Measurements from ENCODE around the gene LUC7L2. TPM values are rescaled to one million over a fixed set of nuclear protein-coding genes. Genes with fewer than 3 reads are reported as not detected.
"Not testable (repeated sequence)": the region's sequence is repeated elsewhere in the genome, so short reads cannot be mapped to it uniquely, and the experiment has no call there.

LUC7L2 gene
- total and polyA plus RNA-seq, 9 of the 15 experiments (the other 6 are each of a cell fraction or from before 2014, with no cell fraction given) = 56.1 to 207 (median 141) TPM

DNA sequence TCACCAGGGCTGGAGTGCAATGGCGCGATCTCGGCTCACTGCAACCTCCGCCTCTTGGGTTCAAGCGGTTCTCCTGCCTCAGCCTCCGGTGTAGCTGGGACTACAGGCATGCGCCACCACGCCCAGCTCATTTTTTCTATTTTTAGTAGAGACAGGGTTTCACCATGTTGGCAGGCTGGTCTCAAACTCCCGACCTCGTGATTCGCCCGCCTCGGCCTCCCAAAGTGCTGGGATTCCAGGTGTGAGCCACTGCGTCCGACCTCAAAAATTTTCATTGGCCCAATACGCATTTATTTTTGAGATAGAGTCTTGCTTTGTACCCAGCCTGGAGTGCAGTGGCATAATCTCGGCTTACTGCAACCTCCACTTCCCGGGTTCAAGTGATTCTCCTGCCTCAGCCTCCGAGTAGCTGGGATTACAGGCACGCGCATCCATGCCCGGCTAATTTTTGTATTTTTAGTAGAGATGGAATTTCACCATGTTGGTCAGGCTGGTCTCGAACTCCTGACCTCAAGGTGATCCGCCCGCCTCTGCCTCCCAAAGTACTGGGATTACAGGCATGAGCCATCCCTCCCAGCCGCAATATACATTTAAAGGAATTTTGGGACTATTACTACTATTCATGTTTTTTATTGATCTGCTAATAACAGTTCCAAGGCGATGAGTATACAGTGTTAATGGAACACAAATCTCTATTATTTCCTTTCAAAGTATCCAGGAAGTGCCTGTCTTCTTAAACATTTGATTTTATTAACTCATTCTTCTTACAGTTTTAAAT lies 1.8 kb upstream of the LUC7L2 start (continued):
- not testable (repeated sequence) for TF ChIP-seq PBX2 (CRISPR knock-in tag; IDR thresholded peaks at IDR 0.05; ENCODE audit: low read depth)
- TF ChIP-seq PBX2 (tag; conservative IDR thresholded peaks at IDR 0.05; ENCODE audit: low read depth) (0 out of 2 replicates have a peak, but pooled peaks have one; percentile 4), ADNP (tag; IDR thresholded peaks at IDR 0.05) (peak; percentile 83; the same call in 1 of the 2 replicates), NONO (IDR thresholded peaks at IDR 0.05; ENCODE audit: low read depth in 2 of 2, low read length in 1 of 2) (peak in 1 of 2 experiments; percentile 32; a peak in 1 of 4 replicates), MECOM (CRISPR knock-in tag; IDR thresholded peaks at IDR 0.05) (peak; percentile 16; the same call in 1 of the 2 replicates), ZNF395 (CRISPR knock-in tag; IDR thresholded peaks at IDR 0.05) (0 out of 2 replicates have a peak, but pooled peaks have one; percentile 15)
- TF ChIP-seq, protein P1, sequence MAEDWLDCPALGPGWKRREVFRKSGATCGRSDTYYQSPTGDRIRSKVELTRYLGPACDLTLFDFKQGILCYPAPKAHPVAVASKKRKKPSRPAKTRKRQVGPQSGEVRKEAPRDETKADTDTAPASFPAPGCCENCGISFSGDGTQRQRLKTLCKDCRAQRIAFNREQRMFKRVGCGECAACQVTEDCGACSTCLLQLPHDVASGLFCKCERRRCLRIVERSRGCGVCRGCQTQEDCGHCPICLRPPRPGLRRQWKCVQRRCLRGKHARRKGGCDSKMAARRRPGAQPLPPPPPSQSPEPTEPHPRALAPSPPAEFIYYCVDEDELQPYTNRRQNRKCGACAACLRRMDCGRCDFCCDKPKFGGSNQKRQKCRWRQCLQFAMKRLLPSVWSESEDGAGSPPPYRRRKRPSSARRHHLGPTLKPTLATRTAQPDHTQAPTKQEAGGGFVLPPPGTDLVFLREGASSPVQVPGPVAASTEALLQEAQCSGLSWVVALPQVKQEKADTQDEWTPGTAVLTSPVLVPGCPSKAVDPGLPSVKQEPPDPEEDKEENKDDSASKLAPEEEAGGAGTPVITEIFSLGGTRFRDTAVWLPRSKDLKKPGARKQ (CRISPR knock-in tag; IDR thresholded peaks at IDR 0.05) = peak; percentile 60; the same call in 1 of the 2 replicates
